ENCODE results near the gene CCDC112. TPM values are rescaled to one million over a fixed set of nuclear protein-coding genes. Genes with fewer than 3 reads are reported as not detected.
"Not testable (repeated sequence)": the region's sequence is repeated elsewhere in the genome, so short reads cannot be mapped to it uniquely, and the experiment has no call there.

The CCDC112 gene
- total RNA-seq, 2 donors from 2014 or later: 1.9 to 2.1 TPM

GRCh38 chr5:115328617-115329274 lies 32.3 kb upstream of the CCDC112 start:
- peaks cover 44% of the 10 kb centered on the region for H3K27me3 Mint-ChIP-seq (ENCODE audit: low read depth)

GRCh38 chr5:115325296-115325959 lies 29.0 kb upstream of the CCDC112 start:
- Mint-ChIP-seq H3K27ac (no peak overlapping the region), H3K4me1 (ENCODE audit: low read depth) (no peaks in the 10 kb centered on the region), H3K36me3 (ENCODE audit: insufficient read depth in 2 of 2) (peaks cover 0 to 4% of the 10 kb centered on the region in 2 donors), H3K27me3 (ENCODE audit: low read depth) (peaks cover 42% of the 10 kb centered on the region), H3K9me3 (no peaks in the 10 kb centered on the region), H3K4me3 (no peak overlapping the region)
- DNase-seq (no peak), ATAC-seq (replicated peaks in 1 of 2) (no peak)

More at GRCh38 chr5:115328617-115329274, 32.3 kb upstream of the CCDC112 start:
- H3K9me3 Mint-ChIP-seq; H3K27ac Mint-ChIP-seq; H3K36me3 Mint-ChIP-seq (ENCODE audit: insufficient read depth in 2 of 2); DNase-seq; ATAC-seq (replicated peaks in 1 of 2); H3K4me3 Mint-ChIP-seq: not testable (repeated sequence)
- peaks cover 16% of the 10 kb centered on the region for H3K4me1 Mint-ChIP-seq (ENCODE audit: low read depth)

GRCh38 chr5:115324021-115324420 lies 27.6 kb upstream of the CCDC112 start:
- no peaks in the 10 kb centered on the region for H3K9me3 Mint-ChIP-seq
- DNase-seq (no peak), ATAC-seq (replicated peaks in 1 of 2) (no peak)
- H3K27ac Mint-ChIP-seq: no peak overlapping the region
- no peak overlapping the region for H3K4me3 Mint-ChIP-seq
- no peaks in the 10 kb centered on the region for H3K4me1 Mint-ChIP-seq (ENCODE audit: low read depth)
- H3K36me3 Mint-ChIP-seq (ENCODE audit: insufficient read depth in 2 of 2): peaks cover 0 to 4% of the 10 kb centered on the region in 2 donors
- H3K27me3 Mint-ChIP-seq (ENCODE audit: low read depth): peaks cover 43% of the 10 kb centered on the region

- Mint-ChIP-seq H3K4me1 (ENCODE audit: low read depth) (no peaks in the 10 kb centered on the region), H3K27me3 (ENCODE audit: low read depth) (peaks cover 47% of the 10 kb centered on the region), H3K36me3 (ENCODE audit: insufficient read depth in 2 of 2) (peaks cover 0 to 4% of the 10 kb centered on the region in 2 donors), H3K9me3 (no peaks in the 10 kb centered on the region), H3K4me3 (no peak overlapping the region), H3K27ac (no peak overlapping the region)
- no peak for ATAC-seq (replicated peaks in 1 of 2)
- no peak for DNase-seq
These were observed 26.3 kb upstream of the CCDC112 start for GRCh38 chr5:115322729-115323128.

GRCh38 chr5:115321309-115321708 lies 24.9 kb upstream of the CCDC112 start:
- no peaks in the 10 kb centered on the region for H3K9me3 Mint-ChIP-seq
- no peaks in the 10 kb centered on the region for H3K4me1 Mint-ChIP-seq (ENCODE audit: low read depth)
- peak; percentile 85 to 86 for ATAC-seq (replicated peaks in 1 of 2)
- no peak overlapping the region for H3K4me3 Mint-ChIP-seq
- H3K27me3 Mint-ChIP-seq (ENCODE audit: low read depth): peaks cover 61% of the 10 kb centered on the region
- peak in 1 of 2 donors; percentile 5 for DNase-seq
- H3K27ac Mint-ChIP-seq: no peak overlapping the region
- H3K36me3 Mint-ChIP-seq (ENCODE audit: insufficient read depth in 2 of 2): peaks cover 0 to 4% of the 10 kb centered on the region in 2 donors

- peaks cover 63% of the 10 kb centered on the region for H3K27me3 Mint-ChIP-seq (ENCODE audit: low read depth)
- H3K4me1 Mint-ChIP-seq (ENCODE audit: low read depth): no peaks in the 10 kb centered on the region
- no peak for ATAC-seq (replicated peaks in 1 of 2)
These were observed 24.1 kb upstream of the CCDC112 start for GRCh38 chr5:115320515-115320914.

GRCh38 chr5:115320006-115320405 lies 23.6 kb upstream of the CCDC112 start:
- ATAC-seq (replicated peaks in 1 of 2) (no peak), DNase-seq (no peak)
- Mint-ChIP-seq H3K9me3 (no peaks in the 10 kb centered on the region), H3K27ac (no peak overlapping the region), H3K4me3 (no peak overlapping the region), H3K4me1 (ENCODE audit: low read depth) (no peaks in the 10 kb centered on the region), H3K36me3 (ENCODE audit: insufficient read depth in 2 of 2) (peaks cover 0 to 4% of the 10 kb centered on the region in 2 donors), H3K27me3 (ENCODE audit: low read depth) (peaks cover 62% of the 10 kb centered on the region)

More at GRCh38 chr5:115320515-115320914, 24.1 kb upstream of the CCDC112 start:
- Mint-ChIP-seq H3K4me3 (no peak overlapping the region), H3K9me3 (no peaks in the 10 kb centered on the region), H3K36me3 (ENCODE audit: insufficient read depth in 2 of 2) (peaks cover 0 to 4% of the 10 kb centered on the region in 2 donors), H3K27ac (no peak overlapping the region)
- DNase-seq: no peak

GRCh38 chr5:115319007-115319406 lies 22.6 kb upstream of the CCDC112 start:
- no peak overlapping the region for H3K4me3 Mint-ChIP-seq
- no peaks in the 10 kb centered on the region for H3K4me1 Mint-ChIP-seq (ENCODE audit: low read depth)
- peaks cover 52% of the 10 kb centered on the region for H3K27me3 Mint-ChIP-seq (ENCODE audit: low read depth)
- ATAC-seq (replicated peaks in 1 of 2) (no peak), DNase-seq (no peak)
- peaks cover 0 to 4% of the 10 kb centered on the region in 2 donors for H3K36me3 Mint-ChIP-seq (ENCODE audit: insufficient read depth in 2 of 2)
- H3K27ac Mint-ChIP-seq: no peak overlapping the region
- no peaks in the 10 kb centered on the region for H3K9me3 Mint-ChIP-seq

GRCh38 chr5:115317736-115318135 lies 21.3 kb upstream of the CCDC112 start:
- H3K4me1 Mint-ChIP-seq (ENCODE audit: low read depth): no peaks in the 10 kb centered on the region
- ATAC-seq (replicated peaks in 1 of 2) (no peak), DNase-seq (no peak)
- no peak overlapping the region for H3K4me3 Mint-ChIP-seq
- no peak overlapping the region for H3K27ac Mint-ChIP-seq
- H3K27me3 Mint-ChIP-seq (ENCODE audit: low read depth): peaks cover 46% of the 10 kb centered on the region
- no peaks in the 10 kb centered on the region for H3K9me3 Mint-ChIP-seq
- peaks cover 0 to 2% of the 10 kb centered on the region in 2 donors for H3K36me3 Mint-ChIP-seq (ENCODE audit: insufficient read depth in 2 of 2)

GRCh38 chr5:115317320-115317719 lies 20.9 kb upstream of the CCDC112 start:
- Mint-ChIP-seq H3K36me3 (ENCODE audit: insufficient read depth in 2 of 2) (no peaks in the 10 kb centered on the region), H3K27ac (no peak overlapping the region), H3K4me3 (no peak overlapping the region), H3K4me1 (ENCODE audit: low read depth) (no peaks in the 10 kb centered on the region), H3K9me3 (no peaks in the 10 kb centered on the region), H3K27me3 (ENCODE audit: low read depth) (peaks cover 42% of the 10 kb centered on the region)
- ATAC-seq (replicated peaks in 1 of 2) (no peak), DNase-seq (no peak)

GRCh38 chr5:115313632-115314031 lies 17.2 kb upstream of the CCDC112 start:
- Mint-ChIP-seq H3K36me3 (ENCODE audit: insufficient read depth in 2 of 2) (no peaks in the 10 kb centered on the region), H3K4me1 (ENCODE audit: low read depth) (no peaks in the 10 kb centered on the region), H3K27ac (no peak overlapping the region), H3K27me3 (ENCODE audit: low read depth) (peaks cover 35% of the 10 kb centered on the region), H3K4me3 (no peak overlapping the region), H3K9me3 (no peaks in the 10 kb centered on the region)
- DNase-seq (no peak), ATAC-seq (replicated peaks in 1 of 2) (no peak)

- Mint-ChIP-seq H3K9me3 (no peaks in the 10 kb centered on the region), H3K27ac (no peak overlapping the region), H3K4me1 (ENCODE audit: low read depth) (no peaks in the 10 kb centered on the region), H3K27me3 (ENCODE audit: low read depth) (peaks cover 35% of the 10 kb centered on the region), H3K4me3 (no peak overlapping the region), H3K36me3 (ENCODE audit: insufficient read depth in 2 of 2) (no peaks in the 10 kb centered on the region)
- DNase-seq (no peak), ATAC-seq (replicated peaks in 1 of 2) (no peak)
These were observed 16.6 kb upstream of the CCDC112 start for GRCh38 chr5:115313052-115313451.

GRCh38 chr5:115309751-115310370 lies 13.4 kb upstream of the CCDC112 start:
- DNase-seq: no peak
- Mint-ChIP-seq H3K27ac (no peak overlapping the region), H3K4me3 (no peak overlapping the region), H3K9me3 (no peaks in the 10 kb centered on the region), H3K27me3 (ENCODE audit: low read depth) (peaks cover 33% of the 10 kb centered on the region), H3K36me3 (ENCODE audit: insufficient read depth in 2 of 2) (no peaks in the 10 kb centered on the region), H3K4me1 (ENCODE audit: low read depth) (no peaks in the 10 kb centered on the region)
- no peak for ATAC-seq (replicated peaks in 1 of 2)
